ENCODE results near the gene MN1.
A peak's percentile ranks its signal among the peaks of the same experiment; 100 is the strongest.

MN1 gene

GRCh38 chr22:27827604-27828587 lies 26.3 kb upstream of the MN1 start:
- DNase-seq (ENCODE audit: insufficient read length, low spot score) (no peak), FAIRE-seq (no peak)

GRCh38 chr22:27825174-27825573 lies 23.6 kb upstream of the MN1 start:
- FAIRE-seq (no peak), DNase-seq (ENCODE audit: insufficient read length, low spot score) (no peak)
- TF ChIP-seq, protein P1, sequence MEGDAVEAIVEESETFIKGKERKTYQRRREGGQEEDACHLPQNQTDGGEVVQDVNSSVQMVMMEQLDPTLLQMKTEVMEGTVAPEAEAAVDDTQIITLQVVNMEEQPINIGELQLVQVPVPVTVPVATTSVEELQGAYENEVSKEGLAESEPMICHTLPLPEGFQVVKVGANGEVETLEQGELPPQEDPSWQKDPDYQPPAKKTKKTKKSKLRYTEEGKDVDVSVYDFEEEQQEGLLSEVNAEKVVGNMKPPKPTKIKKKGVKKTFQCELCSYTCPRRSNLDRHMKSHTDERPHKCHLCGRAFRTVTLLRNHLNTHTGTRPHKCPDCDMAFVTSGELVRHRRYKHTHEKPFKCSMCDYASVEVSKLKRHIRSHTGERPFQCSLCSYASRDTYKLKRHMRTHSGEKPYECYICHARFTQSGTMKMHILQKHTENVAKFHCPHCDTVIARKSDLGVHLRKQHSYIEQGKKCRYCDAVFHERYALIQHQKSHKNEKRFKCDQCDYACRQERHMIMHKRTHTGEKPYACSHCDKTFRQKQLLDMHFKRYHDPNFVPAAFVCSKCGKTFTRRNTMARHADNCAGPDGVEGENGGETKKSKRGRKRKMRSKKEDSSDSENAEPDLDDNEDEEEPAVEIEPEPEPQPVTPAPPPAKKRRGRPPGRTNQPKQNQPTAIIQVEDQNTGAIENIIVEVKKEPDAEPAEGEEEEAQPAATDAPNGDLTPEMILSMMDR (IDR thresholded peaks at IDR 0.05; ENCODE audit: insufficient read depth, missing control alignments): peak; percentile 12

More at GRCh38 chr22:27827604-27828587, 26.3 kb upstream of the MN1 start:
- TF ChIP-seq, protein P1 (IDR thresholded peaks at IDR 0.05; ENCODE audit: insufficient read depth, missing control alignments): no peak

GRCh38 chr22:27823221-27823620 lies 21.7 kb upstream of the MN1 start:
- TF ChIP-seq, protein P1 (IDR thresholded peaks at IDR 0.05; ENCODE audit: insufficient read depth, missing control alignments): no peak
- no peak for FAIRE-seq

DNA sequence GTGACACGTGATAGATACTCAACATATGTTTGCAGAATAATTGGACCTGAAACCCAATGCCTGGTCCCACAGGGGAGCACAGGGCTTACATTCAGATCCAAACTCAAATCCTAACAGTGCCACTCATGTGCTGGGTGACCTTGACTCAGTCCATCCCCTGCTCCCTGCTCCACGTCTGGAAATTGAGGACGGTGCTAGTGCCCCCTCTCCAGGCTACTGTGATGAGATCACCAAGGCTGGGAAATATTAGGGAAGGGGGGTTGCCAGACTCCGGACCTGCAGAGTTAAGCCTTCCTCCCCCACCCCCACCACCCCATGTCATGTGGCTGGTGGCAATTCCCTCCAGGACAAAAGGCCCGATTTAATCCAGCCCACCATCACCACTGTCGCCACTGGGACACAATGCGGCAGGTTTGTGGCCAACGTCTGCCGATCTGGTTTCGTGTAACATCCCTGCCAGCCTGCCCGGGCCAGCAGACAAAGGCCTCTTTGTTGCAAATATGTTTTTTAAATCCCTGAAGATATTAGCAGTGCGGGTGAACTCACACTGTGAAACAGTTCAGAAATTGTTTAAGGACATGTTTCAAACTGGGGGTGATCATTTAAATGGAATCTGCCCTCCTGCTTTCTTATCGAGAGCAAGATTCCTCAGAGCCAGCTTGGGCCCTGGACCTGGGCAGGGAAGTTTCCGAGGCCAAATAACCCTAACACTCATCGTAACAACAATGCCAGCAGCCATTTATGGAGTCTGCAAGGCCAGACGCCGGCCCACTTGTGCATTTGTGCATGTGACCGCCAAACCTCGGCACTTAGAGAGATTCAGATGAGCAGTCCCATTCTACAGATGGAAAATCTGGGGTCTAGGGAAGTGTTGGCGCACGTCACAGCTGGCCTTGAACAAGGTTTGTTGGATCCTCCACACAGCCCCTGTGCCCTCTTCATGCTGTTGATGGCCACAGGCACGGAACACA lies 19.6 kb upstream of the MN1 start:
- no peak for FAIRE-seq
- TF ChIP-seq, protein P1 (IDR thresholded peaks at IDR 0.05; ENCODE audit: insufficient read depth, missing control alignments): no peak
- DNase-seq (ENCODE audit: insufficient read length, low spot score): no peak

More at GRCh38 chr22:27823221-27823620, 21.7 kb upstream of the MN1 start:
- no peak for DNase-seq (ENCODE audit: insufficient read length, low spot score)

- TF ChIP-seq, protein P1 (IDR thresholded peaks at IDR 0.05; ENCODE audit: insufficient read depth, missing control alignments): no peak
- no peak for DNase-seq (ENCODE audit: insufficient read length, low spot score)
- FAIRE-seq: no peak
Measured at GRCh38 chr22:27816552-27816951, 15.0 kb upstream of the MN1 start.

GRCh38 chr22:27815826-27816530 lies 14.4 kb upstream of the MN1 start:
- FAIRE-seq: no peak
- TF ChIP-seq, protein P1 (IDR thresholded peaks at IDR 0.05; ENCODE audit: insufficient read depth, missing control alignments): no peak
- DNase-seq (ENCODE audit: insufficient read length, low spot score): no peak

Measured in D721Med (cell line).